ENCODE results near the gene CAMK1D.
"Not testable (repeated sequence)": the region's sequence is repeated elsewhere in the genome, so short reads cannot be mapped to it uniquely, and the experiment has no call there.

Gene CAMK1D

GRCh38 chr10:12730809-12731519 is 381.6 kb downstream of the CAMK1D start:
- no peak for DNase-seq

GRCh38 chr10:12733271-12733670 is 383.9 kb downstream of the CAMK1D start:
- no peak for DNase-seq

GRCh38 chr10:12735843-12736462 is 386.6 kb downstream of the CAMK1D start:
- DNase-seq: no peak

- DNase-seq: no peak
Measured at GRCh38 chr10:12740813-12741212, 391.5 kb downstream of the CAMK1D start.

- no peak for DNase-seq
Measured at GRCh38 chr10:12741360-12741804, 392.0 kb downstream of the CAMK1D start.

- no peak for DNase-seq
Measured at GRCh38 chr10:12742771-12743170, 393.4 kb downstream of the CAMK1D start.

- DNase-seq: not testable (repeated sequence)
Measured at GRCh38 chr10:12743466-12743865, 394.1 kb downstream of the CAMK1D start.

GRCh38 chr10:12743941-12744340 is 394.6 kb downstream of the CAMK1D start:
- DNase-seq: no peak

GRCh38 chr10:12748186-12748585 is 398.8 kb downstream of the CAMK1D start:
- DNase-seq: no peak

GRCh38 chr10:12749760-12750478 is 400.6 kb downstream of the CAMK1D start:
- no peak for DNase-seq

- no peak for DNase-seq
Measured at GRCh38 chr10:12750526-12751201, 401.3 kb downstream of the CAMK1D start.

GRCh38 chr10:12755075-12755474 is 405.7 kb downstream of the CAMK1D start:
- no peak for DNase-seq

- no peak for DNase-seq
Measured at GRCh38 chr10:12757351-12757750, 408.0 kb downstream of the CAMK1D start.

GRCh38 chr10:12758271-12758670 is 408.9 kb downstream of the CAMK1D start:
- no peak for DNase-seq

- DNase-seq: no peak
Measured at GRCh38 chr10:12766223-12766622, 416.9 kb downstream of the CAMK1D start.

GRCh38 chr10:12768156-12769100 is 419.1 kb downstream of the CAMK1D start:
- no peak for DNase-seq

- DNase-seq: no peak
Measured at GRCh38 chr10:12769323-12770044, 420.1 kb downstream of the CAMK1D start.

GRCh38 chr10:12771981-12772760 is 422.8 kb downstream of the CAMK1D start:
- no peak for DNase-seq

GRCh38 chr10:12772797-12773587 is 423.6 kb downstream of the CAMK1D start:
- DNase-seq: no peak

Data from activated naive CD4-positive, alpha-beta T cell (primary cell).